Adrenal gland (tissue), 5 donors: ENCODE data around the gene KPNA6.

ENCODE experiments used
- POLR2A ChIP-seq, 2 donors: fragments of 450-650 bp; IDR thresholded peaks; one replicate each; pipeline ENCODE4 v1.6.1; 2017; ENCODE audit warnings: antibody characterized with exemption in 2 of 2, mild to moderate bottlenecking in 2 of 2, moderate library complexity in 1 of 2
- TF ChIP-seq, protein P1 (sequence below), 6 experiments: fragments of 450-650 bp in 4 of 6; fragments of 200-600 bp in 2 of 6; sonication (generic) in 1 of 6; IDR thresholded peaks; 1 replicate in 5 of 6; 2 replicates in 1 of 6; pipeline versions ENCODE4 v1.5.1 to v1.8.0; 2016 to 2021; ENCODE audit warnings: antibody characterized with exemption in 6 of 6, mild to moderate bottlenecking in 2 of 6, moderate library complexity in 1 of 6
- donor health status: DM: no; HTN: no; CAD: no.

DNA sequence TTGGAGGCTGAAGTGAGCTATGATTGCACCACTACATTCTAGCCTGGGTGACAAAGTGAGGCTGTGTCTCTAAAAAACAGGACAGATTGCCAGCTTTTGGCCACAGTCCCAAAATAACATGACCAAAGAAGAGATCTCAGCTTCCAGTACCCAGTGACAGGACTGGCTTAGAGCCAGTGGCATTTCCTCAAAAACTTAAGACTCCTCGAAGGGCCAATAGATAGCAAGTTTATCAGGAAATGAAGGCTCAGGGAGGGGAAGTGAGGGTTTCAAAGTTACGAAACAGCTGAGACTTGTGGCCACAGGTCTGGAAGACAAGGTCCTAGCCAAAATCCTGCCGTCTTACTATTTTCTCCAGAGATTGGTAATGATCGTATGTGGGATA lies 41.4 kb upstream of the KPNA6 start:
- TF ChIP-seq, protein P1, sequence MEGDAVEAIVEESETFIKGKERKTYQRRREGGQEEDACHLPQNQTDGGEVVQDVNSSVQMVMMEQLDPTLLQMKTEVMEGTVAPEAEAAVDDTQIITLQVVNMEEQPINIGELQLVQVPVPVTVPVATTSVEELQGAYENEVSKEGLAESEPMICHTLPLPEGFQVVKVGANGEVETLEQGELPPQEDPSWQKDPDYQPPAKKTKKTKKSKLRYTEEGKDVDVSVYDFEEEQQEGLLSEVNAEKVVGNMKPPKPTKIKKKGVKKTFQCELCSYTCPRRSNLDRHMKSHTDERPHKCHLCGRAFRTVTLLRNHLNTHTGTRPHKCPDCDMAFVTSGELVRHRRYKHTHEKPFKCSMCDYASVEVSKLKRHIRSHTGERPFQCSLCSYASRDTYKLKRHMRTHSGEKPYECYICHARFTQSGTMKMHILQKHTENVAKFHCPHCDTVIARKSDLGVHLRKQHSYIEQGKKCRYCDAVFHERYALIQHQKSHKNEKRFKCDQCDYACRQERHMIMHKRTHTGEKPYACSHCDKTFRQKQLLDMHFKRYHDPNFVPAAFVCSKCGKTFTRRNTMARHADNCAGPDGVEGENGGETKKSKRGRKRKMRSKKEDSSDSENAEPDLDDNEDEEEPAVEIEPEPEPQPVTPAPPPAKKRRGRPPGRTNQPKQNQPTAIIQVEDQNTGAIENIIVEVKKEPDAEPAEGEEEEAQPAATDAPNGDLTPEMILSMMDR (IDR thresholded peaks at IDR 0.05), result no peak
- no peak for TF ChIP-seq POLR2A (IDR thresholded peaks at IDR 0.05)
